ENCODE data around the gene TNIP1.

TNIP1 gene

GRCh38 chr5:151037561-151038411 lies 43.0 kb downstream of the TNIP1 start:
- DNase-seq = no peak

- no peak for DNase-seq
These were observed 44.3 kb downstream of the TNIP1 start for GRCh38 chr5:151036556-151036955.

DNA sequence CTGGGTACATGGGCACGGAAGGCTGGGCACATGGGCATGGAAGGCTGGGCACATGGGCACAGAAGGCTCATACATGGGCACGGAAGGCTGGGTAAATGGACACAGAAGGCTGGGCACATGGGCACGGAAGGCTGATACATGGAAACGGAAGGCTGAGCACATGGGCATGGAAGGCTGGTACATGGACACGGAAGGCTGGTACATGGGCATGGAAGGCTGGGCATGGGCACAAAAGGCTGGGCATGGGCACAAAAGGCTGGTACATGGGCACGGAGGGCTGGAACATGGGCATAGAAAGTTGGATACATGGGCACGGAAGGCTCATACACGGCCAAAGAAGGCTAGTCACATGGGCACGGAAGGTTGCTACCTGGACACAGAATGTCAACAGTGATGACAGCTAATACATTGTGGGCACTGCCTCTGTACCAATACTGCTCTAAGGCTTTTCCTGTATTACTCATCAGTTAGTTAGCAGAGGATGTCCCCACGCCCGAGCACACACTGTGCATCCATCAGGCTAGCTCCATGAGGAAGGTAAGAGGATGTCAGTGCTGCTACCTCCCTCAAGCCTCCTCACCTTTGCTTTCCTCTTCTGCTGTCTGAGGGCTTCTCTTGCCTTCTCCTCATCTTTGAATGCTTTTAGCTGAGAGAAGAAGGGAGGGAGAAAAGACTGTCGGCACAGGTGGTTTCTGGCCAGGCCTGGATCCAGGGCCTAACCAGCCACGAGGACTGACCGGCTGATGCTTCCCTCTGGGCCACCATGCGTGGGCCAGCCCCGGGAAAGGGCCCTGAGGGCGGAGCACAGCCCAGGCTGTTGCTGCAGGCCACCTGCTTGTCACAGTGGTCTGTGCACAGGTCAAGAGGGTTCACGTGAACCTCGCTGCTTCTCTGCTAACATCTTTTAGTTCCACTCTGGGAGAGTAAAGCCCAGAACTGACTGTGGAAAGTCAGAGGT lies 46.1 kb downstream of the TNIP1 start:
- DNase-seq = no peak

GRCh38 chr5:151033217-151033934 lies 47.5 kb downstream of the TNIP1 start:
- DNase-seq = no peak

GRCh38 chr5:151031554-151031953 lies 49.3 kb downstream of the TNIP1 start:
- DNase-seq = no peak

GRCh38 chr5:151030379-151030778 lies 50.5 kb downstream of the TNIP1 start:
- no peak for DNase-seq

- no peak for DNase-seq
These were observed 50.8 kb downstream of the TNIP1 start for GRCh38 chr5:151030056-151030336.

GRCh38 chr5:151029179-151030055 lies 51.4 kb downstream of the TNIP1 start:
- DNase-seq = no peak

DNA sequence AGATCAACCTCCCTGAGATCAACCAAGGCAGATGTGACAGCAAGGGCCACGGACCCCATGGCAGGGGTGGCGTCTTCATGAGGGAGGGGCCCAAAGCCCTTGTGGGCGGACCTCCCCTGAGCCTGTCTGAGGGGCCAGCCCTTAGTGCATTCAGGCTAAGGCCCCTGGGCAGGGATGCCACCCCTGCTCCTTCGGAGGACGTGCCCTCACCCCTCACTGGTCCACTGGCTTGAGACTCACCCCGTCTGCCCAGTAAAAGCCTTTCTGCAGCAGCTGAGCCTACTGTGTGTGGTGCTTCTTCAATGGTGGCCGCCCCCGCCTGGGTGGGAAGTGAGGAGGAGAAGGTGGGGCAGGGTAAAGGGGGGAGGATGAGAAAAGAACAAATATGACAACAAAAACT lies 52.1 kb downstream of the TNIP1 start:
- no peak for DNase-seq

GRCh38 chr5:151027961-151028479 lies 52.8 kb downstream of the TNIP1 start:
- no peak for DNase-seq

- no peak for DNase-seq
These were observed 54.2 kb downstream of the TNIP1 start for GRCh38 chr5:151026679-151027078.

GRCh38 chr5:151026088-151026487 lies 54.7 kb downstream of the TNIP1 start:
- DNase-seq = no peak

DNA sequence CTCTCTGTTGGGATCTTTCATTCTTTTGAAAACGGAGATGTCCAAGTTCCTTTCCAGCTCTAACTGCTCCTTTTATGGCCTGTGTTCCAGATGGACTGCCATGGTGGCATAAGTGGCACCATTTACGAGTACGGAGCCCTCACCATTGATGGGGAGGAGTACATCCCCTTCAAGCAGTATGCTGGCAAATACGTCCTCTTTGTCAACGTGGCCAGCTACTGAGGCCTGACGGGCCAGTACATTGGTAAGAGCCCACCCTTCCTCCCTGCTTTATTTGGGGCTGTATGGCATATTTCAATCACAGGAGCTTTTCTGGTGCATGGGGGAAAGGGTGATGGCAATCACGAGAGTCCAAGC lies 55.6 kb downstream of the TNIP1 start:
- no peak for DNase-seq

GRCh38 chr5:151024440-151025249 lies 56.2 kb downstream of the TNIP1 start:
- no peak for DNase-seq

GRCh38 chr5:151023651-151024050 lies 57.2 kb downstream of the TNIP1 start:
- no peak for DNase-seq

DNA sequence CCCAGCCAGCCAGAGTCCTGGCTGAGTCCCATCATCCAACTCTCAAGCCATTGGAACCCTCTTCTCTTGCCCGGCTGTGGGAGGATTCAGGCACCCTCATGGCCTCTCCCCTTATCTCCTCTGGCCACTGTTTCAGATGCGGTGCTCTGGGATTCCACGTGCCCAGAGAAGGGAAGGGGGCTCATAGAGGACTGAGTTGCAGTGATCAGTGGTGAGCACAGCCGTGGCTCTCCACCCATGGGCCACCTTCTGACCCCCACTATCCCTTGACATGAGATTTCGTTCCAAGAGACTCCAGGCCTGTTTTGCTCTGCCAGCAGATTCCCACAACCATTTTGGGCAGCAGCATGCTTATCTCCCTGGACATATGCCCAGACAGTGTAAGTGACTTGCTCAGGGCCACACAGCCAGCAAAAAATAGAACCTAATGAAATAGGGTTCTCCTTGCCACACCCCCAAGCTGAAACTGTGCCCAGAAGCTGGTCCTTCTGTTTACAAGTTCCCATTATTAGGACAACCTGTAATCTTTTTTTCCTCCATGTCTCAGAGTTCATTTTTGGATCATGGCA lies 57.7 kb downstream of the TNIP1 start:
- no peak for DNase-seq

DNA sequence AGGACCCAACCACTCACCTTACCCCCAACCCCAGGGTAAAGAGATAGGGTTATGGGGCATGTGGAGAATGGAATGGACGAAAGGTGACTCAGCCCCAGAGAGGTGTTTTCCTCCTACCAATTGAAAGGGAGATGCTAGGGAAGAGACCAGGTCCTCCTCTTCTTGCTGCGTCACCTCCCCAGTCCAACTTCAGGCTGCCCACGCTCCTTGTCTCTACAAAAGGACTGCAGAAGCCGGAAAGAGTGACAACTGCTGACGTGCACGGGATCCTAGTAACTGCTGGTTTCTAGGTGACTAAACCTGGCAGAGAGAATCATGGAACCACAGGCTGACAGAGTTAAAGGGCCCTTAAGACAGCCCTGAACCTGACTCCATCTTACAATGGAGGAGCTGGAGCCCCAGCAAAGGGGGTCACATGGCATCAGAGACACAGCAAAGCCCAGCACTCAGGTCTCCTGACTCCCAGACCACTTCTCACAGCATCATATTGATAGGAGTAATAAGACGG lies 58.3 kb downstream of the TNIP1 start:
- DNase-seq = no peak

DNA sequence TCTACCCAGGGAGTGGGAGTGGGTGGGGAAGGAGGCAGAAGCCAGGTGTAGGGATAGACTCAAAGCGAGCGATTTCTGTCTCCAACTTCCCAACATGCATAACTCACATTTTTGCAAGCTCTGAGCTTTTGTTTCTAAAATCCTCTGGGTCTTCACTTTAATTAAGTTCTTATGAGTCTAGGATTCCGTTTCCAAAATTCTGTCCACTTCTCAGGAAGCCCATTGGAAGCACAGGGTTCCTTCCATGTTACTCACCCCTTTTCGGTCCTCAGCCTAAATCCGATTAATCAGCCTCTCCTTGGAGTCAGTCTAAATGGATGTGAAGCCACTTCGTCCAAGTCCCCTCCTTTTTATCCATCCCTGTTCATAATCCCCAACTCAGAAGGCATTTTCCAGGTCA lies 59.1 kb downstream of the TNIP1 start:
- no peak for DNase-seq

DNA sequence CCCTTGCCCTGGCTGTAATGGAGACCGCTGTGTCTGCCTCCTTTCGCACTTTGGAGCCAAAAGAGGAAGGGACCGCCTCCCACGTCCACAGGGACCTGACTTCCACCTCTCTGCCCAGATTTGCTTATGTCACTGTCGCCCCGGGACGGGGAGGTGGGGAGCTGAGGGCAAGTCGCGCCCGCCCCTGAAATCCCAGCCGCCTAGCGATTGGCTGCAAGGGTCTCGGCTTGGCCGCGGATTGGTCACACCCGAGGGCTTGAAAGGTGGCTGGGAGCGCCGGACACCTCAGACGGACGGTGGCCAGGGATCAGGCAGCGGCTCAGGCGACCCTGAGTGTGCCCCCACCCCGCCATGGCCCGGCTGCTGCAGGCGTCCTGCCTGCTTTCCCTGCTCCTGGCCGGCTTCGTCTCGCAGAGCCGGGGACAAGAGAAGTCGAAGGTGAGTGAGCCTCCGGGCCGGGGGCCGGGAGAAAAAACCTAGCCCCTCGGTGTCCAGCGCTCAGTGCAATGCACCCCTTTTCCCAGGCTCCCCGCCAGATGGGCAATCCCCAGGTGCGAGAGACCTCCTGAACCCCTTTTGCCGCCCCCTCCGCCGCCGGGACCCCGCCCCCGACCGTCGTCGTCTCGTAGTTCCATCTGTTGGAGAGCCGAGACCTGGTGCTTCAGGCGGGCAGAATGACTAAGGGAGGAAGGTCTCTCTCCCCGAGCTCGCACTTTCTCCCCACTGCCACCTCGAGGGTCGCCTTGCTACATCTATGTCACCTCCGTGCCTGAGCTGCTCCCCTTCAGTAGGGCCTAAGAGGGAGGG lies 60.3 kb downstream of the TNIP1 start, which contains the start of gene GPX3:
GPX3 (plus strand) TSS at position 288 of the 807 bp plus-strand sequence; CDS start at position 352, 64 bp downstream.
- DNase-seq = peak; percentile 60

DNA sequence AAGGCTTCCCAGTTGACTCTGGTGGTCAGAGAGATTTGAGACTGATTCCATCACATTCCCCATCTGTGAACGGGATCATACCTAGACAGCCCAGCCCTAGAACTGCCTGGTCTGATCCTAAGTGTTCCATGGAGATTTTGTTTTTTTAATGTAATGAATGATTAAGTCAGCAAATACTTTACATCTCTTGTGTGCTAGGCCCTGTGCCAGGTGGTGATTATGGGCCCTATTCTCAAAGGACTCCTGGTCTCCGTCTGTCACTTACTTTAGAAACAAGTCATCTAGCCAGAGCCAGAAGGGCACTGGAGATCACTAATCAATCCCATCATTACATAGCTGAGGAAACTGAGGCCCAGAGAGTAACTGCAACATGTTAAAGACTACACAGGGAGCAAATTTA lies 61.5 kb downstream of the TNIP1 start:
- DNase-seq = no peak
